SHP77 (cell line): ENCODE results near the gene NELFE.
"Not testable (repeated sequence)": the region's sequence is repeated elsewhere in the genome, so short reads cannot be mapped to it uniquely, and the experiment has no call there.

ENCODE experiments used
- DNase-seq, 2 experiments: peaks; one replicate each; lab custom pipeline; 2025; lab: John Stamatoyannopoulos, UW

The NELFE gene

GRCh38 chr6:31949926-31950548, 8.7 kb downstream of the NELFE start:
- no peak for DNase-seq

GRCh38 chr6:31948753-31949413, 9.9 kb downstream of the NELFE start:
- DNase-seq, result no peak

GRCh38 chr6:31948306-31948705, 10.5 kb downstream of the NELFE start:
- no peak for DNase-seq

- no peak for DNase-seq
Observed at GRCh38 chr6:31947864-31948263, 10.9 kb downstream of the NELFE start.

DNA sequence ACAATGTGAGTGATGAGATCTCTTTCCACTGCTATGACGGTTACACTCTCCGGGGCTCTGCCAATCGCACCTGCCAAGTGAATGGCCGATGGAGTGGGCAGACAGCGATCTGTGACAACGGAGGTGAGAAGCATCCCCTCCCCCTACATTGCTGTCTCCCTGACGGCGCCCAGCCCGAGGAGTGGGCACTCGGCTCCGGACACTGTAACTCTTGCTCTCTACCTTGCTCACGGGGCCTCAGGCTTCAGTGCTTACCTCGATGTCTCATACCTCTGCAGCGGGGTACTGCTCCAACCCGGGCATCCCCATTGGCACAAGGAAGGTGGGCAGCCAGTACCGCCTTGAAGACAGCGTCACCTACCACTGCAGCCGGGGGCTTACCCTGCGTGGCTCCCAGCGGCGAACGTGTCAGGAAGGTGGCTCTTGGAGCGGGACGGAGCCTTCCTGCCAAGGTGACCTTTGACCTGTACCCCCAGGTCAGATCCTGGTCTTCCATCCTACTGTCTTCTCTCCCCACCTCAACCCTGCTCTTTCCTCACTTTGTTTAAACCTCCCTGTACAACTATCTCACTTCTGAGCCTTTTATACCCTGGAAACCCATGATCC, 11.6 kb downstream of the NELFE start:
- DNase-seq, result no peak

GRCh38 chr6:31946370-31946885, 12.3 kb downstream of the NELFE start:
- DNase-seq, result no peak

DNA sequence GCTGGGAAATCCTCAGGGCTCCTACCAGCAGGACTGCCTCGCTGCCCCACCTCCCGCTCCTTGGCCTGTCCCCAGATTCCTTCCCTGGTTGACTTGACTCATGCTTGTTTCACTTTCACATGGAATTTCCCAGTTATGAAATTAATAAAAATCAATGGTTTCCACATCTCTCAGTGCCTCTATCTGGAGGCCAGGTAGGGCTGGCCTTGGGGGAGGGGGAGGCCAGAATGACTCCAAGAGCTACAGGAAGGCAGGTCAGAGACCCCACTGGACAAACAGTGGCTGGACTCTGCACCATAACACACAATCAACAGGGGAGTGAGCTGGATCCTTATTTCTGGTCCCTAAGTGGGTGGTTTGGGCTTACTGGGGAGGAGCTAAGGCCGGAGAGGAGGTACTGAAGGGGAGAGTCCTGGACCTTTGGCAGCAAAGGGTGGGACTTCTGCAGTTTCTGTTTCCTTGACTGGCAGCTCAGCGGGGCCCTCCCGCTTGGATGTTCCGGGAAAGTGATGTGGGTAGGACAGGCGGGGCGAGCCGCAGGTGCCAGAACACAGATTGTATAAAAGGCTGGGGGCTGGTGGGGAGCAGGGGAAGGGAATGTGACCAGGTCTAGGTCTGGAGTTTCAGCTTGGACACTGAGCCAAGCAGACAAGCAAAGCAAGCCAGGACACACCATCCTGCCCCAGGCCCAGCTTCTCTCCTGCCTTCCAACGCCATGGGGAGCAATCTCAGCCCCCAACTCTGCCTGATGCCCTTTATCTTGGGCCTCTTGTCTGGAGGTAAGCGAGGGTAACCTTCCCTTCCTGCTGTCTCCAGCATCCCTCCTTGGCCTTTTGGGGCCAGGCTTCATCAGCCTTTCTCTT, 13.0 kb downstream of the NELFE start, which contains the start of gene CFB:
Gene CFB (plus strand): TSS at position 589 of the 863 bp plus-strand sequence. CDS start 127 bp downstream, at position 716.
- no peak for DNase-seq

DNA sequence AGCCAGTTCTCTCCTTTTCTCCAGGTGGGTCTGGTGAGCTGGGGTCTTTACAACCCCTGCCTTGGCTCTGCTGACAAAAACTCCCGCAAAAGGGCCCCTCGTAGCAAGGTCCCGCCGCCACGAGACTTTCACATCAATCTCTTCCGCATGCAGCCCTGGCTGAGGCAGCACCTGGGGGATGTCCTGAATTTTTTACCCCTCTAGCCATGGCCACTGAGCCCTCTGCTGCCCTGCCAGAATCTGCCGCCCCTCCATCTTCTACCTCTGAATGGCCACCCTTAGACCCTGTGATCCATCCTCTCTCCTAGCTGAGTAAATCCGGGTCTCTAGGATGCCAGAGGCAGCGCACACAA, 13.6 kb downstream of the NELFE start:
- DNase-seq, result no peak

DNA sequence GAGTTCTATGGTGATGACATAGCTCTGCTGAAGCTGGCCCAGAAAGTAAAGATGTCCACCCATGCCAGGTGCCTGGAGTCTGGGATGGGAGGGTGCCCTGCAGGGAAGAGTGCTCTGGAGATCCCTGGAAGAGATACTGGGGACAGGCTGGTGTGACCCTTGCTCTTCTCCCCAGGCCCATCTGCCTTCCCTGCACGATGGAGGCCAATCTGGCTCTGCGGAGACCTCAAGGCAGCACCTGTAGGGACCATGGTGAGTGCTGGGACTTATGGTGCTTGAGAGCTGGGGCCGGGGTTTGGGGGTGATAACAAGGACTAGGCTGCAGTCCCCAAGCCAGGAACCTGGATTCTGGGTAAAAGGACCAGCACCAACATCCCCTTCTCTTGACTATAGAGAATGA, 15.0 kb downstream of the NELFE start:
- DNase-seq, result no peak

- DNase-seq, result no peak
Observed at GRCh38 chr6:31940256-31940664, 18.5 kb downstream of the NELFE start.

GRCh38 chr6:31935823-31936222, 22.9 kb downstream of the NELFE start:
- no peak for DNase-seq

DNA sequence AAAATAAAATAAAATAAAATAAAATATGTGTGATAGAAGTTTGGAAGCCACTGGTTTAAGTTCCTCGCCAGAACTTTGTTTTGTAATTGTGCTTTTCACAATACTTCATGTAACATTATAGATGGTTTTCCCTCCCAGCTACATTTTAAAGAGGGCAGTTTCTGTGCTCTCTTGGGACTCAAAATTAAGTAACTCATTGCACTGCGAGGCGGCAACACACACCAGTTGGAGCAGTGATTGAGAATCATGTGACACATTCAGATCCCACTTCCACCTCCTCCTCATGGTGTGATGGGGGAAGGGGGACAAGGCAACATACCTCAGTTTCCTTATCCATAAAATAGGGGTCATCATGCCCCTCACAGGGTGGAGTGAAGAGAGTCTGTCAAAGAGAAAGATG, 23.8 kb downstream of the NELFE start:
- DNase-seq, result no peak

DNA sequence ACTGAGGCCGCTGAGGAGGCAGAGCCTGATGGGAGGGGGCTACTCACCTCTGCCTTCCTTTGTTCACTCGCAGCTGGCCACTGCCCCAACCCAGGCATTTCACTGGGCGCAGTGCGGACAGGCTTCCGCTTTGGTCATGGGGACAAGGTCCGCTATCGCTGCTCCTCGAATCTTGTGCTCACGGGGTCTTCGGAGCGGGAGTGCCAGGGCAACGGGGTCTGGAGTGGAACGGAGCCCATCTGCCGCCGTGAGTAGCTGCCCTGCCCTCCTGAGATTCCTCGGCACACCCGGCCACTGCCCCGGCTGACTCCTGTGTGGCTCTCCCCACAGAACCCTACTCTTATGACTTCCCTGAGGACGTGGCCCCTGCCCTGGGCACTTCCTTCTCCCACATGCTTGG, 25.2 kb downstream of the NELFE start:
- no peak for DNase-seq

DNA sequence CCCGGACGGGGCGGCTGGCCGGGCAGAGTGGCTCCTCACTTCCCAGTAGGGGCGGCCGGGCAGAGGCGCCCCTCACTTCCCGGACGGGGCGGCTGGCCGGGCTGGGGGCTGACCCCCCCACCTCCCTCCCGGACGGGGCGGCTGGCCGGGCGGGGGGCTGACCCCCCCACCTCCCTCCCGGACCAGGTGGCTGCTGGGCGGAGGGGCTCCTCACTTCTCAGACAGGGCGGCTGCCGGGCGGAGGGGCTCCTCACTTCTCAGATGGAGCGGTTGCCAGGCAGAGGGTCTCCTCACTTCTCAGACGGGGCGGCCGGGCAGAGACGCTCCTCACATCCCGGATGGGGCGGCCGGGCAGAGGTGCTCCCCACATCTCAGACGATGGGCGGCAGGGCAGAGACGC, 26.6 kb downstream of the NELFE start:
- DNase-seq, result not testable (repeated sequence)

DNA sequence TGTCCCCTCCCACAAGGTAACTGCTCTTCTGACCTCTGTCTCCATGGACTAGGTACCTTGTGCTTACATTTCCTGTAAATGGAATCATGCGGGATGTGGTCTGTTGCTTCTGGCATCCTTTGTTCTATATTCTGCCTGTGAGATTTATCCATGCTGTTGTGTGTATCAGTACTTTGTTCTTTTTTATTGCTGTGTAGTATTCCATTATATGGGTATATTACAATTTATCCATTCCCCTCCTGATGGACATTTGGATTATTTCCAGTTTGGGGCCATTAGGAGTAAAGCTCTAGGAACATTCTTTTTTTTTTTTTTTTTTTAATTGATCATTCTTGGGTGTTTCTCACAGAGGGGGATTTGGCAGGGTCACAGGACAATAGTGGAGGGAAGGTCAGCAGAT, 27.8 kb downstream of the NELFE start:
- DNase-seq, result no peak

- DNase-seq, result no peak
Observed at GRCh38 chr6:31928672-31928939, 30.2 kb downstream of the NELFE start.

DNA sequence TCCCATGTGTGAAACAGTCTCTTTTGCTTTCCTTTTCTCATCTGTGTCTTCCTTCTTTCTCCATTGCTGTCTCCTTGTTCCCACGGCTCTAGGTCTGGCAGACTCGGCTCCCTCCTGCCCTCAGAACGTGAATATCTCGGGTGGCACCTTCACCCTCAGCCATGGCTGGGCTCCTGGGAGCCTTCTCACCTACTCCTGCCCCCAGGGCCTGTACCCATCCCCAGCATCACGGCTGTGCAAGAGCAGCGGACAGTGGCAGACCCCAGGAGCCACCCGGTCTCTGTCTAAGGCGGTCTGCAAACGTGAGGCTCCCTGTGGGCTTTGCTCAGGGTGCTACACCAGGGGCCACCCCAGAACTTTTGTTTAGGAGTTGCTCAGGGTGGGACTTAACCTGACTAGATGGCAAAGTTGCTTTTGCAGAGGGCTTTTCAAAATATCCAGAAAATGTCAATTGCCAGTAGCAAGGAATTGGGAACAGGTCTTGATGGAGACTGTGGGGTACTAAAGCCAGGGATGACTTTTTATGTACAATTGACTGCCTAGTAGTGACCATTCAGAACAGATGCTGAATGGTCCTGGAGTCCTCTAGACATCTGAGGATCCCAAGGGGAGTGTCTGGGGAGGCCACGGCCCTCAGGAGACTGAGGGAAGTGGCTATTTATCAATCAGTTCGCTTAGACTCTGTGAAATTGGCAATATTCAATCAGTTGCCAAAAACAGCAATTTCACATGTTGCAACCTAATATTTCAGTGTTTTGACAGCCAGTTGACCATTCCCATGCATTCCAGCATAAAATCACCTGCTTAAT, 30.7 kb downstream of the NELFE start:
- DNase-seq, result no peak

DNA sequence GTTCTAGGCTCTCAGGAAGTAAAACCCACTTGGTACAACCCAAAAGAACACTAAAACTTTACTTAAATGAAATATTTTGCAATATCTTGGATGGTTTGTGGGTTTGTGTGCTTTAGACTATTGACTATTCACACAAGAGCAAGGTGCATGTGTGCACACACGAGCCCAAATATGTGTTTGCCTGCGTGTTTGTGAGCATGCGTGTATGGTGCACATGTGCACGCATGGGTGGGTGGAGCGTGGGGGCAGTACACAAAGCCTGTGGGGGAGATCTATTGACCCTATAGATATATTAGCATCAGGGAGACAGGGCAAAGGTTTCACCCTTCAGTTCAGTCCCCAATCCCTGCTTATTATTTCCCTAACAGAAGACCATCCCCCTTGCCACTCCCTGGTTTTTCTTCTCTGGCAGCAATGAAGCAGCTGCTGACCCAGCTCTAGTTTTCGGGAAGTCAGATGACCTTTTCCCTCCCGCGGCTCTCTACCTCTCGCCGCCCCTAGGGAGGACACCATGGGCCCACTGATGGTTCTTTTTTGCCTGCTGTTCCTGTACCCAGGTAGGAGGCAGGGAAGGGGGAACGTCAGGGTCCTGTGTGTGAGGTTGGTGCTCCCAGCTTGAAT, 31.4 kb downstream of the NELFE start, which contains the start of gene C2:
Gene C2 (plus strand): TSS at position 476 of the 621 bp plus-strand sequence. CDS start 36 bp downstream, at position 512.
- DNase-seq, result peak in 1 of 2 experiments; percentile 56

DNA sequence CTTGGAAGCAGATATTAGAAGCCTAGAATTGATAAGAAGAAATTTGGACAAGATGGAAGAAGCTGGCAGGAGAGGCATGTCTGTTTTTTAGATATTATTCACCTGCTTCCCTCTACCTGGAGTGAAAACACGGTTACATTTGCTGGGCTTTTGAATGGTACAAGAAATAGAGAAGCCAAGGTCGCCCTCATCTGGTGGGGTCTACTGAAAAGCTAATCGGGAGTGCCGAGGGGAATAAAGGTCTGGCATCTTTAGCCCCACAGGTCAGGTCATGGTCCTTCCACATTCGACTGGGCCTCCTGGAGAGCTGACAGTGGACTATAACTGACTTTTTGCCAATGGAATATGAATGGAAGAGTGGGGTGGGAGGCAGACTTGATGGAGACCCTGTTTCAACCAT, 35.8 kb downstream of the NELFE start:
- peak in 1 of 2 experiments; percentile 5 for DNase-seq

DNA sequence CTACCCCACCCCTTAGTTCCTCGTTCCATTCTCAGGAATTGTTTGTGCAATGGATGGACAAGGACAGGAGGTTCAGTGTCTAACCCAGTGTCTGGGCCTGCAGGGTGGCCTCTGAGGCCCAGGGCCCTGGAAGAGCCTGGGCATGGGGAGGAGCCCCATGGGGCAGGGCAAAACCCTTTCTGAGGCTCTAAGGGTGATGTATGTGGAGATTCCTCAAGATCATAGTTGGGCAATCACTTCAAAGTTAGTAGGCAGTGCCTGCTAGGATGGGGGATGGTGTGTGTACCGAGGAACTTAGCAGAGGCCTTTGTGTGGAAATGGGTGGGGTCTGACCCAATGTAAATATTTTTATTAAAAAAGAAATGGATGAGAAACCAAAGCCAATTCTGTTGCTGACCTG, 38.0 kb downstream of the NELFE start:
- DNase-seq, result no peak
